Measurements from ENCODE around the gene CLDN9.

GRCh38 chr16:3029491-3030221 is 16.9 kb downstream of the CLDN9 start:
- no peak for TF ChIP-seq EZH2phosphoT487 (IDR thresholded peaks at IDR 0.05; ENCODE audit: insufficient read depth, low read depth)
- TF ChIP-seq EZH2 (IDR thresholded peaks at IDR 0.05; ENCODE audit: insufficient read depth, poor library complexity, severe bottlenecking) = no peak

Measured in GM23248 (cell line).